Neural cell (in vitro differentiated cells): ENCODE data around the gene FAM210B.

Experiments used
- EP300 ChIP-seq: fragments of 450-650 bp; conservative IDR thresholded peaks from 2 replicates; pipeline ENCODE4 v1.6.1; 2014; ENCODE audit warnings: antibody characterized with exemption, mild to moderate bottlenecking, moderate library complexity; ENCODE audit not compliant: poor library complexity, severe bottlenecking
- POLR2AphosphoS5 ChIP-seq: IDR thresholded peaks from 2 replicates; pipeline ENCODE4 v1.6.1; 2012

GRCh38 chr20:56395166-56395565, 36.4 kb downstream of the FAM210B start:
- TF ChIP-seq POLR2AphosphoS5 (no peak), EP300 (no peak)
